GM15510 (cell line): ENCODE results near the gene SELENON.

Experiments used
- POLR2A ChIP-seq: IDR thresholded peaks from 3 replicates; pipeline ENCODE4 v1.6.1; 2011; ENCODE audit warnings: borderline replicate concordance; ENCODE audit not compliant: insufficient read length; ENCODE audit errors: extremely low read depth

The SELENON gene

GRCh38 chr1:25799935-25800702 lies at the start of gene SELENON:
Gene SELENON (plus strand): TSS chr1:25800193. CDS start chr1:25800231, 38 bp downstream.
- TF ChIP-seq POLR2A, result no peak

DNA sequence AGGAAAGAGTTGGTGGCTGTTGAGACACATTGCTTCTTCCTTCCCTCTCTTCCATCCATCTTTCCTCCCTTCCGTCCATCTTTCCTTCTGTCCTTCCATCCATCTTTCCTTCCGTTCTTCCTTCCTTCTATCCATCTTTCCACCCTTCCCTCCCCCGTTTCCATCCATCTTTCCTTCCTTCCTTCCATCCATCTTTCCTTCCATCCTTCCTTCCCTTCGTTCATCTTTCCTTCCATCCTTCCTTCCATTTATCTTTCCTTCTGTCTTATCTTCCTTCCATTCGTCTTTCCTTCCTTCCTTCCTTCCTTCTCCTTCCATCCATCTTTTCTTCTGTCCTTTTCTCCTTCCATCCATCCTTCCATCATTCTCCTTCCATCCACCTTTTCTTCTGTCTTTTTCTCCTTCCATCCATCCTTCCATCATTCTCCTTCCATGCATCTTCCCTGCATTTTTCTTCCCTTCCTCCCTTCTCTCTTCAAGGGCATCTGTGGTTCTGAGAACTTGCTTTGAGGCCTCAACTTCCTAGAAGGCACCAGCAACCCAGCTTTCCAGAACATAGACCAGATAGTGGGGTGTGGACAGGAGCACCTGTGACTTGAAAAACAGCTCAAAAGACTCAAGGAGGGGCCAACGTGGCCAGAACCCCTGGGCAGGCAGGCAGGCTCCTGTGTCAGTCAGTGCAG lies 48.9 kb upstream of the SELENON start:
- no peak for TF ChIP-seq POLR2A

GRCh38 chr1:25754470-25755181 lies 45.4 kb upstream of the SELENON start:
- no peak for TF ChIP-seq POLR2A

- TF ChIP-seq POLR2A, result no peak
These were observed 44.4 kb upstream of the SELENON start for GRCh38 chr1:25755475-25756125.

- no peak for TF ChIP-seq POLR2A
These were observed 43.8 kb upstream of the SELENON start for GRCh38 chr1:25756215-25756614.

DNA sequence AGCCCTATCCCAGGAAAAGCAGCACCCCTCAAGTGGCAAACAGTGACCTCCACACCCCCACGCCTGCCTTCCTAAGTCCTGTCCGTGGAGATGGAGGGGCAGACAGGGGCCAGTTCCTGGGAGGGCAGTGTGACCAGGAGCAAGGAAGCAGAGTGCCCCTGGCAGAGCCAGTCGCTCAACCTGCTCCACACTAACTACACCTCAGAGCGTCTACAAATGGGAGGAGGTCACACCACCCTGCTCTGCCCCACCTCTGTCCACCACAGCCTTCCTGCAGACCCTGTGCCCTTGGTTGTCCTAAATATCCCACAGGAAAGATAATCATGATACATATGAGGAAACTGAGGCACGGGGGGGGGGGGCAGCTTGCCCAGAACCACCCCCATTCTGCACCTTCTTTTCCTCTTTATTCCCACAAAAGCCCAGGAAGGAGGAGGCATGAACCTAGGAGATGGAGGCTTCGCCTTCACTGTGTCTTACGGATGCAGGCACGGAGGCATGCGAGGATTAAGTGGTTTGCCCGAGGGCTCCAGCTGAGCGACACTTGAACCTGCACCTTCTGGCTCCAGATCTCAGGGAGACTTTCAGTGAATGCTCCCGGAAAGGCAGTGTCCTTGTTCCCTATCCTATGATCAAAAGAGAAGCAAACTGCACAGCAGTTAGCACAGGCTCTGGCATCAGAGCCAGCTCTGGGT lies 42.7 kb upstream of the SELENON start:
- no peak for TF ChIP-seq POLR2A

GRCh38 chr1:25757846-25758185 lies 42.2 kb upstream of the SELENON start:
- TF ChIP-seq POLR2A, result no peak

GRCh38 chr1:25758466-25759070 lies 41.4 kb upstream of the SELENON start:
- TF ChIP-seq POLR2A, result no peak

DNA sequence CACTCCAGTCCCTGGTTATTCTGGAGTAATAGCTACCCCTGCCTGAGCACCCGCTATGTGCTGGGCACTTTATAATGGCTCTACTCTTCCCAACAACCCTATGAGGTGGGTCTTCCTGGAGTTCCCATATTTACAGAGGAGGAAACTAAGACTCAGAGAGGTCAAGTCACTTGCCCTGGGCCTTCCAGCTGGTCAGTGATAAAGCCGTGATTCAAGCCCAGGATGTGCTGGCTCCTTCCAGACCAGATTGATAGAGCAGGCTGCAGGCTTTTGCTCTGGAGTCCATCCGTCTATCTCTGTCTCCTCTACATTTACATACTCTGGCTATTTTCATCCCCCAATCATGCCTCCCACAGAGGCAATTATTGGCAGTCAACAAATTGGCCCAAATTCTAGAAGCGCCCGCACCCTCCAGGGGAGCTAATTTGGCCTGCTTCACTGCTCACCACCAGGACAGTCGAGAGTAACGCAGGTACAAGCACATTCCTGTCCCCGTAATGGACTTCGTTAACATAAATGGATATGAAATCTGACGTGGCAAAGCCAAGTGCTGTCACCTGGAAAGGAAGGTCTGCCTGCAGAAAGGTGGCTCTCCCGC lies 39.8 kb upstream of the SELENON start:
- TF ChIP-seq POLR2A, result no peak

DNA sequence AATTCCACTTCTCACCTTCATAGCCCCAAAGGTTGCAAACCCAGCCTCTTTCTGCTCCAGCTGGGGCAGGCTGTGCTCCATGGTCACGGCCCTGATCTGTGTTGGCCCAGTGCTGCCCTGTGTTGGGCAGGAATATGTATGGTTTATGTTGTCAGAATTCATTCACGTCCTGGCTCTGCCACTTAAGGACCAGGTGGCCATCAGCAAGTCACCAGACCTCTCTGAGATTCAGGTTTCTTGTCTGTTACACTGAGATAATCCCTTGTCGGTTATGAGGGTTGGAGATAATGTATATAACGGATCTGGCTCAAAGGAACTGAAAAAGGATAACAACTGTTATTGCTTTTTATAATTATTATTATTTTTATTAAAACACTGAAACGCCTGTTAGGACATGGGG lies 39.1 kb upstream of the SELENON start:
- no peak for TF ChIP-seq POLR2A

DNA sequence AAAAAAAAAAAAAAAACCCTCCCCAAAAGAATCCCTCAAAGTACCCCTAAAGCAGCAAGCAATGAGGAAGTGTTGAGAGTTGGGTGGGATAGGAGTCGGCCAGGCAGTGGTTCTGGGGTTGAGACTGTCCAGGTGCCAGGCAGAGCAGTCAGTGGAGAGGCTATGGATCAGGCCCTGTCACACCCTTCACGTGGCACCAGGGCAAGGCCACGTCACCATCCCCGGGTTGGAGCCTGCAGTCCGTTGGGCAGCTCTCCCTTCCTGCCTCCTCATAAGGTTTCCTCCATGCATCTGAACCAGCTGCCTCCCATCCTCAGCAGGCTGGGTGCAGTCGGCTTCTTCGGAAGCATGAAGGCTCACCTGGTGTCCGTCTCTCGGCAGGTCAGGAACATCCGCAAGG lies 36.5 kb upstream of the SELENON start:
- no peak for TF ChIP-seq POLR2A

GRCh38 chr1:25765136-25765922 lies 34.7 kb upstream of the SELENON start:
- TF ChIP-seq POLR2A, result no peak
